ENCODE results near the gene SYT14.

SYT14 gene

GRCh38 chr1:209920844-209921243, 17.2 kb upstream of the SYT14 start:
- no peaks in the 10 kb centered on the region for H3K27me3 ChIP-seq (ENCODE audit: insufficient read depth, low read length)
- H4K12ac ChIP-seq (ENCODE audit: low read depth, low read length) = no peak overlapping the region
- no peaks in the 10 kb centered on the region for H3K36me3 ChIP-seq (ENCODE audit: control insufficient read depth in 1 of 2, insufficient read depth in 2 of 2, low read length in 2 of 2)
- H3K9ac ChIP-seq (ENCODE audit: low read length) = no peak overlapping the region
- DNase-seq = no peak
- H3K4me3 ChIP-seq (ENCODE audit: low read depth, low read length) = no peak overlapping the region
- no peaks in the 10 kb centered on the region for H3K4me1 ChIP-seq (ENCODE audit: control insufficient read depth in 1 of 2, insufficient read depth in 2 of 2, low read length in 2 of 2)
- WGBS (ENCODE audit: extremely low coverage, insufficient coverage, insufficient read length) = no CpG with 5 or more reads among the region's 1 CpG
- no peak overlapping the region for H2BK5ac ChIP-seq (ENCODE audit: low read depth, low read length, poor library complexity)
- H2BK12ac ChIP-seq (ENCODE audit: low read length) = no peak overlapping the region
- no peak overlapping the region for H3K23ac ChIP-seq (ENCODE audit: low read length)
- H3K14ac ChIP-seq (ENCODE audit: low read length) = no peak overlapping the region
- H3K79me1 ChIP-seq (ENCODE audit: low read length) = no peaks in the 10 kb centered on the region
- no peak overlapping the region for H4K8ac ChIP-seq (ENCODE audit: low read depth, low read length)
- no peak overlapping the region for H4K91ac ChIP-seq (ENCODE audit: low read depth, low read length)
- no peak overlapping the region for H3K4me2 ChIP-seq (ENCODE audit: low read length)
- no peak overlapping the region for H3K4ac ChIP-seq (ENCODE audit: low read depth, low read length)
- no peaks in the 10 kb centered on the region for H3K9me3 ChIP-seq (ENCODE audit: insufficient read depth, low read depth, low read length)
- H2AK5ac ChIP-seq (ENCODE audit: low read length) = no peak overlapping the region
- no peak overlapping the region for H2AFZ ChIP-seq (ENCODE audit: insufficient read depth, low read length, poor library complexity)
- no peak overlapping the region for H3K27ac ChIP-seq (ENCODE audit: low read depth, low read length)
- H2BK120ac ChIP-seq (ENCODE audit: insufficient read depth, low read length, poor library complexity) = no peak overlapping the region
- no peaks in the 10 kb centered on the region for H3K79me2 ChIP-seq (ENCODE audit: control insufficient read depth, insufficient read depth, low read length, poor library complexity)
- H3K18ac ChIP-seq (ENCODE audit: low read length) = no peak overlapping the region

- Histone ChIP-seq H2BK120ac (ENCODE audit: insufficient read depth, low read length, poor library complexity) (no peak overlapping the region), H3K79me1 (ENCODE audit: low read length) (no peaks in the 10 kb centered on the region), H3K4me2 (ENCODE audit: low read length) (no peak overlapping the region), H4K91ac (ENCODE audit: low read depth, low read length) (no peak overlapping the region), H2AFZ (ENCODE audit: insufficient read depth, low read length, poor library complexity) (no peak overlapping the region), H3K4me3 (ENCODE audit: low read depth, low read length) (no peak overlapping the region), H3K36me3 (ENCODE audit: control insufficient read depth in 1 of 2, insufficient read depth in 2 of 2, low read length in 2 of 2) (no peaks in the 10 kb centered on the region), H3K18ac (ENCODE audit: low read length) (no peak overlapping the region), H4K8ac (ENCODE audit: low read depth, low read length) (no peak overlapping the region), H2AK5ac (ENCODE audit: low read length) (no peak overlapping the region), H3K9me3 (ENCODE audit: insufficient read depth, low read depth, low read length) (no peaks in the 10 kb centered on the region), H3K4ac (ENCODE audit: low read depth, low read length) (no peak overlapping the region), H4K12ac (ENCODE audit: low read depth, low read length) (no peak overlapping the region), H2BK12ac (ENCODE audit: low read length) (no peak overlapping the region), H3K23ac (ENCODE audit: low read length) (no peak overlapping the region), H3K79me2 (ENCODE audit: control insufficient read depth, insufficient read depth, low read length, poor library complexity) (no peaks in the 10 kb centered on the region), H3K9ac (ENCODE audit: low read length) (no peak overlapping the region), H3K27ac (ENCODE audit: low read depth, low read length) (no peak overlapping the region), H3K4me1 (ENCODE audit: control insufficient read depth in 1 of 2, insufficient read depth in 2 of 2, low read length in 2 of 2) (no peaks in the 10 kb centered on the region), H3K14ac (ENCODE audit: low read length) (no peak overlapping the region), H2BK5ac (ENCODE audit: low read depth, low read length, poor library complexity) (no peak overlapping the region), H3K27me3 (ENCODE audit: insufficient read depth, low read length) (no peaks in the 10 kb centered on the region)
- DNase-seq = no peak
Observed at GRCh38 chr1:209924390-209924789, 13.6 kb upstream of the SYT14 start.

DNA sequence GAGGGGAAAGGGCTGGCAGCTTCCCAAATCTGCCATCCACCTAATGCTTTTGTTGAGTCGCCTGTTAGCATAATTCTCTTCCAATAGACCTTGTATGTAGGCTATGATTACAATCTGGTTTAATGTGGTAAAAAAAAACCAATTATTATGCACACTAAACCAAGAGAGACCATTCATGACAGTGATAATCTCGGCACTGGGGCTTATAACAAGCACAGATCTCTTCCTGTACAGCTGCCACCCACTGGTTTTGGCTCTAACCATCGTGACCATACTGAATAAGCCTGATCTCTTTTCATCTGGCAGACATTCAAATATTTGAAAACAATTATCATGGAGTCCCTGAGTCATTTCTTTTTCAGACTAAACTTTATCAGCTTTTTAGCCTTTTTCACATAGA, 12.0 kb upstream of the SYT14 start:
- H4K8ac ChIP-seq (ENCODE audit: low read depth, low read length) = no peak overlapping the region

GRCh38 chr1:209927466-209927865, 10.6 kb upstream of the SYT14 start:
- no peak overlapping the region for H3K14ac ChIP-seq (ENCODE audit: low read length)
- no peak overlapping the region for H4K91ac ChIP-seq (ENCODE audit: low read depth, low read length)
- H3K18ac ChIP-seq (ENCODE audit: low read length) = no peak overlapping the region
- no peaks in the 10 kb centered on the region for H3K27me3 ChIP-seq (ENCODE audit: insufficient read depth, low read length)
- no peak overlapping the region for H2AK5ac ChIP-seq (ENCODE audit: low read length)
- H4K12ac ChIP-seq (ENCODE audit: low read depth, low read length) = no peak overlapping the region
- H3K9me3 ChIP-seq (ENCODE audit: insufficient read depth, low read depth, low read length) = no peaks in the 10 kb centered on the region
- H3K4me3 ChIP-seq (ENCODE audit: low read depth, low read length) = no peak overlapping the region
- H2BK5ac ChIP-seq (ENCODE audit: low read depth, low read length, poor library complexity) = no peak overlapping the region
- H2AFZ ChIP-seq (ENCODE audit: insufficient read depth, low read length, poor library complexity) = no peak overlapping the region
- H3K79me1 ChIP-seq (ENCODE audit: low read length) = no peaks in the 10 kb centered on the region
- H3K36me3 ChIP-seq (ENCODE audit: control insufficient read depth in 1 of 2, insufficient read depth in 2 of 2, low read length in 2 of 2) = no peaks in the 10 kb centered on the region
- no peak overlapping the region for H3K27ac ChIP-seq (ENCODE audit: low read depth, low read length)
- H2BK120ac ChIP-seq (ENCODE audit: insufficient read depth, low read length, poor library complexity) = no peak overlapping the region
- H2BK12ac ChIP-seq (ENCODE audit: low read length) = no peak overlapping the region
- no peak overlapping the region for H3K4me2 ChIP-seq (ENCODE audit: low read length)
- DNase-seq = no peak
- H4K8ac ChIP-seq (ENCODE audit: low read depth, low read length) = no peak overlapping the region
- H3K23ac ChIP-seq (ENCODE audit: low read length) = no peak overlapping the region
- no peaks in the 10 kb centered on the region for H3K79me2 ChIP-seq (ENCODE audit: control insufficient read depth, insufficient read depth, low read length, poor library complexity)
- H3K4ac ChIP-seq (ENCODE audit: low read depth, low read length) = no peak overlapping the region
- H3K9ac ChIP-seq (ENCODE audit: low read length) = no peak overlapping the region
- H3K4me1 ChIP-seq (ENCODE audit: control insufficient read depth in 1 of 2, insufficient read depth in 2 of 2, low read length in 2 of 2) = no peaks in the 10 kb centered on the region

More for the DNA sequence above, 12.0 kb upstream of the SYT14 start:
- Histone ChIP-seq H3K4ac (ENCODE audit: low read depth, low read length) (no peak overlapping the region), H2BK5ac (ENCODE audit: low read depth, low read length, poor library complexity) (no peak overlapping the region), H3K4me3 (ENCODE audit: low read depth, low read length) (no peak overlapping the region), H3K27ac (ENCODE audit: low read depth, low read length) (no peak overlapping the region), H3K14ac (ENCODE audit: low read length) (no peak overlapping the region), H3K79me1 (ENCODE audit: low read length) (no peaks in the 10 kb centered on the region), H2BK12ac (ENCODE audit: low read length) (no peak overlapping the region), H3K9ac (ENCODE audit: low read length) (no peak overlapping the region), H3K18ac (ENCODE audit: low read length) (no peak overlapping the region), H3K4me2 (ENCODE audit: low read length) (no peak overlapping the region), H3K4me1 (ENCODE audit: control insufficient read depth in 1 of 2, insufficient read depth in 2 of 2, low read length in 2 of 2) (no peaks in the 10 kb centered on the region), H3K36me3 (ENCODE audit: control insufficient read depth in 1 of 2, insufficient read depth in 2 of 2, low read length in 2 of 2) (no peaks in the 10 kb centered on the region), H2BK120ac (ENCODE audit: insufficient read depth, low read length, poor library complexity) (no peak overlapping the region), H4K91ac (ENCODE audit: low read depth, low read length) (no peak overlapping the region), H3K23ac (ENCODE audit: low read length) (no peak overlapping the region), H3K9me3 (ENCODE audit: insufficient read depth, low read depth, low read length) (no peaks in the 10 kb centered on the region), H2AFZ (ENCODE audit: insufficient read depth, low read length, poor library complexity) (no peak overlapping the region), H3K79me2 (ENCODE audit: control insufficient read depth, insufficient read depth, low read length, poor library complexity) (no peaks in the 10 kb centered on the region), H4K12ac (ENCODE audit: low read depth, low read length) (no peak overlapping the region), H3K27me3 (ENCODE audit: insufficient read depth, low read length) (no peaks in the 10 kb centered on the region), H2AK5ac (ENCODE audit: low read length) (no peak overlapping the region)
- WGBS (ENCODE audit: extremely low coverage, insufficient coverage, insufficient read length) = no CpG with 5 or more reads among the region's 3 CpGs
- DNase-seq = no peak

GRCh38 chr1:209929751-209930150, 8.3 kb upstream of the SYT14 start:
- no peak overlapping the region for H2BK12ac ChIP-seq (ENCODE audit: low read length)
- no peaks in the 10 kb centered on the region for H3K4me1 ChIP-seq (ENCODE audit: control insufficient read depth in 1 of 2, insufficient read depth in 2 of 2, low read length in 2 of 2)
- no peak overlapping the region for H2AFZ ChIP-seq (ENCODE audit: insufficient read depth, low read length, poor library complexity)
- no peak overlapping the region for H3K27ac ChIP-seq (ENCODE audit: low read depth, low read length)
- no peak overlapping the region for H3K9ac ChIP-seq (ENCODE audit: low read length)
- H3K18ac ChIP-seq (ENCODE audit: low read length) = no peak overlapping the region
- no peaks in the 10 kb centered on the region for H3K9me3 ChIP-seq (ENCODE audit: insufficient read depth, low read depth, low read length)
- no peak overlapping the region for H3K4me2 ChIP-seq (ENCODE audit: low read length)
- H3K4me3 ChIP-seq (ENCODE audit: low read depth, low read length) = no peak overlapping the region
- H4K8ac ChIP-seq (ENCODE audit: low read depth, low read length) = no peak overlapping the region
- no peak overlapping the region for H3K4ac ChIP-seq (ENCODE audit: low read depth, low read length)
- H2AK5ac ChIP-seq (ENCODE audit: low read length) = no peak overlapping the region
- no peak for DNase-seq
- no peak overlapping the region for H2BK120ac ChIP-seq (ENCODE audit: insufficient read depth, low read length, poor library complexity)
- H2BK5ac ChIP-seq (ENCODE audit: low read depth, low read length, poor library complexity) = no peak overlapping the region
- H3K79me2 ChIP-seq (ENCODE audit: control insufficient read depth, insufficient read depth, low read length, poor library complexity) = no peaks in the 10 kb centered on the region
- H4K12ac ChIP-seq (ENCODE audit: low read depth, low read length) = no peak overlapping the region
- no peak overlapping the region for H4K91ac ChIP-seq (ENCODE audit: low read depth, low read length)
- H3K27me3 ChIP-seq (ENCODE audit: insufficient read depth, low read length) = no peaks in the 10 kb centered on the region
- no peak overlapping the region for H3K23ac ChIP-seq (ENCODE audit: low read length)
- H3K79me1 ChIP-seq (ENCODE audit: low read length) = no peaks in the 10 kb centered on the region
- no peaks in the 10 kb centered on the region for H3K36me3 ChIP-seq (ENCODE audit: control insufficient read depth in 1 of 2, insufficient read depth in 2 of 2, low read length in 2 of 2)
- H3K14ac ChIP-seq (ENCODE audit: low read length) = no peak overlapping the region
